ENCODE measurements around the gene ACTN4.

GRCh38 chr19:38626401-38626800, 21.0 kb upstream of the ACTN4 start:
- TF ChIP-seq CTCF (IDR thresholded peaks at IDR 0.05) (no peak), POLR2A (IDR thresholded peaks at IDR 0.05) (no peak)
